ENCODE data around the gene SLC35E2B.

Gene SLC35E2B

GRCh38 chr1:1623181-1623630 lies 69.4 kb downstream of the SLC35E2B start:
- DNase-seq, result no peak

- DNase-seq, result no peak
Observed at GRCh38 chr1:1622788-1623094, 69.9 kb downstream of the SLC35E2B start.

- no peak for DNase-seq
Observed at GRCh38 chr1:1622010-1622787, 70.4 kb downstream of the SLC35E2B start.

- no peak for DNase-seq
Observed at GRCh38 chr1:1621173-1622009, 71.2 kb downstream of the SLC35E2B start.

- DNase-seq, result no peak
Observed at GRCh38 chr1:1620433-1621139, 72.0 kb downstream of the SLC35E2B start.

- DNase-seq, result no peak
Observed at GRCh38 chr1:1619917-1620361, 72.7 kb downstream of the SLC35E2B start.

GRCh38 chr1:1618396-1619068 lies 74.1 kb downstream of the SLC35E2B start:
- no peak for DNase-seq

- no peak for DNase-seq
Observed at GRCh38 chr1:1617925-1618324, 74.7 kb downstream of the SLC35E2B start.

GRCh38 chr1:1617516-1617915 lies 75.1 kb downstream of the SLC35E2B start:
- no peak for DNase-seq

GRCh38 chr1:1616838-1617237 lies 75.8 kb downstream of the SLC35E2B start:
- no peak for DNase-seq

GRCh38 chr1:1616045-1616790 lies 76.4 kb downstream of the SLC35E2B start:
- peak; percentile 44 for DNase-seq

- peak; percentile 98 for DNase-seq
Observed at GRCh38 chr1:1615256-1616044, 77.1 kb downstream of the SLC35E2B start, which contains the start of gene MIB2. MIB2 (plus strand) TSS chr1:1615500; CDS start chr1:1623453, 7,953 bp downstream.

GRCh38 chr1:1614954-1615255 lies 77.7 kb downstream of the SLC35E2B start:
- DNase-seq, result no peak

GRCh38 chr1:1614204-1614953 lies 78.2 kb downstream of the SLC35E2B start:
- peak; percentile 38 for DNase-seq

- DNase-seq, result no peak
Observed at GRCh38 chr1:1613509-1614082, 79.0 kb downstream of the SLC35E2B start.

GRCh38 chr1:1612104-1612400 lies 80.5 kb downstream of the SLC35E2B start:
- DNase-seq, result no peak

GRCh38 chr1:1610796-1611195 lies 81.8 kb downstream of the SLC35E2B start:
- no peak for DNase-seq

GRCh38 chr1:1609822-1610485 lies 82.6 kb downstream of the SLC35E2B start:
- DNase-seq, result no peak

Data from T-helper 9 cell (primary cell).